HG03066 (cell line): ENCODE data around the gene DSPP.
A peak's percentile ranks its signal among the peaks of the same experiment; 100 is the strongest.
"Not testable (repeated sequence)": the region's sequence is repeated elsewhere in the genome, so short reads cannot be mapped to it uniquely, and the experiment has no call there.

Experiments used
- ATAC-seq: cut with Tn5 transposase; IDR thresholded peaks from one replicate; pipeline ENCODE4 v1.9.1; 2021; ENCODE audit warnings: low read depth; ENCODE audit not compliant: unreplicated experiment

Gene DSPP

DNA sequence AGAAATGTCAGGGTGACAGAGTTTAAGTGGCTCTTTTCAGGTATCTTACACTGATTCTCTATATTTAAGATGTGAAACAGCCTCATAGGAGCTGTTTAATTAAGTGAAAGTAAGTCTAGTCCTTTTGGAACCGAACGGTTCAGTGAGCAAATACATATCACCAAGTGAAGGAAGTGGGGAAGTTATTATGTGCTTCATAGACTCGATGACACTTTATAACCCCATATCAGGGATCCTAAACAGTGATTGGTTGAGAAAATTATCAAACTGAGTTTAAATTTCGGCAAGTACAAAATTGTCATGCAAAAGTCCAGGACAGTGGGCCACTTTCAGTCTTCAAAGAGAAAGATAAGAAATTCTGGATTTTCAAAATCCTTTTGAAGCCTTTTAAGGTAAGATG, at the start of gene DSPP:
DSPP (plus strand) TSS at position 301 of the 400 bp plus-strand sequence. CDS start 2,380 bp downstream, outside the sequence.
- no peak for ATAC-seq

DNA sequence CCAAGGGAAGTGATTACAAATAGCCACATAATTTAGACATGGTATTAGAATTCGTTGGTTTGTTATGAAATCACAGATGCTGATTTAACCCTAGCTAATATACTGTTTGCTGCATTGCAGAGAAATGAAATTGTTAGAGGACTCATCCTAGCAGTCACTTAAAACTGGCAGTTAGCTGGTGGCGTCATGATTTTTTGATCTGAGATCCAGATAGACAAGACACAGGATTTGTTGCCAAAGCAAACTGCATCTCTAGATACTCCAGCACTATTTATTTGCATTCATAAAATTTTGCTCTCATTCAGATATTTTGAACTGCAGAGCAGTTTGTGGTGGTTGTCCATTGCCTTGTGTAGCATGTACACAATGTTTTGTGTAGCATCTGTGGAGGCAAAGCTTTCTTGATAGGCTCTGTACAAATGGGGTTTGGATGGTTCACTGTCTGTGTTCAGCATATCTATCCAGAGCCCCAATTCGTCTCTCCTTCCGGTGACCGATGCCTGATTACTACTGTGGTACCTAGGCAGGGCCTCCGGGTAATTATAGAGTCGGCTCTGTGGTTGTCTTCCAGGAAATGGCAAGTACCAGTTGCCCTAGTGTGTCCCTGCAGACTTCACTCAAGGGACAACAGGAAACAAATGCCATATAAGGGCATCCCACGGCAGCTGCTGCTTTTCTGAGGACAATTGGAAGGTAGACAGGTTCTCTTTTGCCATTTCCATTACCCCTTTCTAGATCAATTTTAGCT, 49.1 kb upstream of the DSPP start:
- peak; percentile 100 for ATAC-seq

DNA sequence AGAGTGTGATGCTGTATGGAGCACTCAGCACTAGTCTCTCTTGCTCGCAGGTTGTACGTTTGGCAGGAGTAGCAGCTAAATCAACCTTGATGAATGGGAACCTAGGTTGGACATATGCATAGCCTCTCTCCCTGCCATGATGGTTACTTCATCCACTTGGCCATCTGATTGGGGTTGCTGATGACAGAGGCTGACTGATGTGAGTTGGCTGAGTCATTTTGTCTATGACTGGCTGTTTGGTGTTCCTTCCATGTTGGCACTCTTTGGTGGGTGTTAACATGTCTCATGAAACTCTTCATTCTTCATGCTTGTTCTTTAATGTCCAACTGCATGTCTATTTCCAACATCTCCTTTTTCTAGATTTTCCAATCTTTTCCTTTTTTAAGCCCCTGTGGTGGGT, 47.5 kb upstream of the DSPP start:
- ATAC-seq, result no peak

DNA sequence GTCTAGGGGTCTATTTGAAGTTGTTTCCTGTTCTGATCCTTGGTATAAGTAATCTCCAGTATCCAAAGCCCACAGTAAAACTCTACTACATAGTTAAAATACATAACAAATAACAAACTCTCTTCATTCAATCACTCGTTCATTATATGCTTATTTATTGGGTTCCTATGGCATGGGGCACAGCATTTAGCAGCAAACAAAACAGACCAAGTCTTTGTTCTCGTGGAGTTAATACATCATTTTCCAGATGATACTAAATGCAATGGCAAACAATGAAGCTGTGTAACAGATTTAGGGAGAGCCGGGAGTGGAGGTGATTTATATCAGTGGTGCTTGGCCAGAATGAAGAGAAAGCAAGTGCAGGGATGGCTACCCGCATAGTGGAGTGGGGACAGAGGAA, 42.6 kb upstream of the DSPP start:
- ATAC-seq, result no peak

DNA sequence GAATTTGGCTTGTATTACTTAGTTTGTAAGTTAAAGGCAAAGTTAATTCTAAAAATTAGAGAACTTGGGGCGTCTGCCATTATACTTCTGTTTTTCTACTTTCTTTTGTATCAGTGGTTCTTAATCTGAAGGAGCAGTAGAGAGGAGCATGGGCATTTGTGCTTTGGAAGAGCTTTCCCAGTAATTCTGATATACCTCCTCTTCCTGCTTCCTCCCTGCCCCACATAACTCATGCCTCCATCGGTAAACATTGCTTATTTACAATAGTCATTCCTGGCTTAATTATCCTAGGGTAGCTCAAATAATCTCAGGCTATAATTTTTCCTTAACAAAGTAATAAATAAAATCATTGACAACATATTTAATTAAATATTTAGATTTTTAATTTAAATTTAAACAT, 42.1 kb upstream of the DSPP start:
- no peak for ATAC-seq

DNA sequence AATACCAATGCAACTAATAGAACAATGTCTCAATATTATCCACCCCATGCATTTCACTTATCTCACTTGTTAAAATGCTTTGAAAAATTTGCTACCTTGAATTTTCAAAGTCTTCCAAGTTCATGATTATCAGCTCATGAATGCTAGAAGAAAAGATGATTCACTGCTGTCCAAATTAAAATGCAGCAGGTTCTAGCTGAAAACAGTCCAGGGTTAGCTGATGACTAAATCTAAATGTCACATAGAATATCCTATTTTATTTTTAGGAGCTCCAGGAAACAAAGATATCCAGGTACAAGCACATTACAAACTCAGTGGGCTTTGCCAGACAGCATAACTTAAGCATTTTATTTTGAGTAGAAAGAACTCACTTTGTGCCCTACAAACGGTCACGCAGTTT, 41.1 kb upstream of the DSPP start:
- no peak for ATAC-seq

DNA sequence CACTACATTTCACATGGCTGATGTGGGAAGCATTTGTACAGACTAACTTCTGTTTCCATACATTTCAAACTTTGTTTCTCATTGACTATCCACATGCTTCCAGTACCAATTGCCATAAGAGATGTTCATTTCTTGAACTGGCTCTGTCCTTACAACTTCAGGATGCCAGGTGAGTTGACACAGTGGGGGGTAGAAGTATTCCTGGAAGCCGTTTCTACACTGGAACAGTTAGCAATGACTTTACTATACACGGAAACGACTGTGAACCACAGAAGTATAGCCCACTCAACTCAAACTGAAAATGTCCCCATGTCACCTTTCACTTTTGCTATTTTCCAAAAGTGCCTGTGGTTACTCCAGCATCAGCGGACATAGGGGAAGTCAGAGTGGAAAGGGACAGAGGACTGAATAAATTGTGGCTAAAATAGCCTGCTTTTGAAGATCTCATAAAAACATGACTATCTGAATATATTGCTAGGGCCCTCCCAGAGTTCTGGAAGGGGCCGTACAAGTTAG, 38.0 kb upstream of the DSPP start:
- no peak for ATAC-seq

DNA sequence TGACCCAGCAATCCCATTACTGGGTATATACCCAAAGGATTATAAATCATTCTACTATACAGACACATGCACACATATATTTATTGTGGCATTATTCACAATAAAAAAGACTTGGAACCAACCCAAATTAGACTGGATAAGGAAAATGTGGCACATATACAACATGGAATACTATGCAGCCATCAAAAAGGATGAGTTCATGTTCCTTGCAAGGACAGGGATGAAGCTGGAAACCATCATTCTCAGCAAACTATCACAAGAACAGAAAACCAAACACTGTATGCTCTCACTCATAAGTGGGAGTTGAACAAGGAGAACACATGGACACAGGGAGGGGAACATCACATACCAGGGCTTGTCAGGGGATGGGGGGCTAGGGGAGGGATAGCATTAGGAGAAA, 34.0 kb upstream of the DSPP start:
- ATAC-seq, result not testable (repeated sequence)

DNA sequence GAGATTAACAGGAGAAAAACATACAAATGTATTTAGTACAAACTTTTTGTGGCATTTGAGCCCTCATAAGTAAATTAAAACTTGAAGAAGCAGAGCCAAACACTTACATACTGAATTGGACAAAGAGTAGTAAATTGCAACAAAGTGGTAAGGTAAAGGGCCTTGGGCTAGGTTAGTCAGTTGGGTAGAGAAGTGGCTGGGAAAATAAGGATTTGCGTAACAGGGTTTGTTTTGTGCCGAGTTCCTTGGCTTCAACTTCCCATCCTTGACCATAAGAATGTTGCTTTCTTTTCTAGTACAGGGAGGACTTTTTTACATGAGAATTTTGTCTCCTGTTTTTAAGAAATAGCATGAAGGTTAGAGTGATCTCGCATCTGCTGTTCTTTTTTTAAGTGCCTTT, 33.3 kb upstream of the DSPP start:
- no peak for ATAC-seq

DNA sequence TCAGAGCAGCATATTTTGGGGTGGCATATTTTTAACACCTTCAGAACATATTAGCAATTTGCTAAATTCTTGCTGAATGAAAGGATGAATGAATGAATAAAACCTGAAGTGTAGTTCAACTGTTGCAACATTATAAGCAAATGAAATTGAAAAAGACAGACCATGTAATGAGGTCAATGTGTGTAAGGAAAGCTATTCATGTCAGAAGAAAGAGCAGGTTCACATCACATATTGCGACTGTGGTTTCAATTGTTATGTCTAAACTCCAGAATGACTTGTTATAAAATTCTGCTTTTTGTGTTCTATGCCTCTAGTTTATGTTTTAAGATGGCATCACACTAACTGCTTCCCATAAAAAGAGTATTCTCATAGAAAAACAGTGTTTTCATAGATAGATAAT, 32.9 kb upstream of the DSPP start:
- ATAC-seq, result no peak

DNA sequence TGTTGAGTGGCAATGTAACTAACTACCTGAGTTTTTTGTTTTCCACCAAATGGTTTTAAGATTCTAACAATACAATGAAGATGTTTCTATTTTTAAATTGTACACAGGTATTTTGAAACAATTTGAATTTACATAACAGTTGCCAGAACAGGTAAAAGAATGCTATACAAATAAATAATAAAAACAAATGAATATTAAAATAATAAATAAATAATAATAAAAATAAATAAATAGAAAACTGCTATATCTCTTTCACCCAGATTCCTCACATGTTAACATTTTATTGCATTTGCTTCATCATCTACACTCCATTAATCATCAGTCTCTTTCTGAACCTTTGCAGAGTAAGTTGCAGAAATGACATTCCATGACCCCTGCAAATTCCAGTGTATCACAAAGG, 32.3 kb upstream of the DSPP start:
- no peak for ATAC-seq

DNA sequence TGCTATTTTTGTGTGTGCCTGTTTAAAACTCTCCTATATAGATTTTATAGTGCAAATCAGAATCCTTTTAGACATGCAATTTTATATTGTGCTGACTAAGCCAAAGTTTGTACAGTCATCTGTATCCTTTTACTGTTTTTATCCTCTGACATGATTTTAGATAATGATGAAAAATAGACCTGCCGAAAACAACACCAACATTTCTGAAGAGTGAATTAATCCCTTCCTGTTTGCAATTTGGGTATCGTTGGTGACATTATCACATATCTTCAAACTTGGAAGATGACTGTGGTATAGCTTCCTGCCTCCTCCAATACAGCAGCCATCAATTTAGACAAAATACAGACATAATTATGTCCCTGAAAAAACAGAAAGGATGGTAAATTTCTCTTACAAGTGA, 28.9 kb upstream of the DSPP start:
- ATAC-seq, result no peak

DNA sequence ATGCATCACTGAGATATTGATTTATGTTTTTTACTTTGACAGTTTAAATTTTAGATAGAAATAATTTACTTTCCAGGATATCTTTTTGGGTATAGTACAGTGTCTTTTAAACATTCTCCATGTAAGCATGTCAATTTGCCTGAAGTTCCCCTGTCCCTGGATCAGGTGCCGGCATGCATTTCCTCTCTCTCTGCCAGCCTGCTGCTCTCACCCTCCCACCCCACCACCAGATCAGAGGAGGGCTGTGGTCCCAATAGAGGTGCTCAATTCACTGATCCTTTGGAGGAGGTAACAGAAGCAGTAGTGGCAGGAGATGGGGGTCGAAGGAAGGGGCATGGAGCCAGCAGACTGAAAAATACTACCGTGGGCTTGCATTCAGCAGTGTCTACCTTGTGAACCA, 28.3 kb upstream of the DSPP start:
- ATAC-seq, result no peak

DNA sequence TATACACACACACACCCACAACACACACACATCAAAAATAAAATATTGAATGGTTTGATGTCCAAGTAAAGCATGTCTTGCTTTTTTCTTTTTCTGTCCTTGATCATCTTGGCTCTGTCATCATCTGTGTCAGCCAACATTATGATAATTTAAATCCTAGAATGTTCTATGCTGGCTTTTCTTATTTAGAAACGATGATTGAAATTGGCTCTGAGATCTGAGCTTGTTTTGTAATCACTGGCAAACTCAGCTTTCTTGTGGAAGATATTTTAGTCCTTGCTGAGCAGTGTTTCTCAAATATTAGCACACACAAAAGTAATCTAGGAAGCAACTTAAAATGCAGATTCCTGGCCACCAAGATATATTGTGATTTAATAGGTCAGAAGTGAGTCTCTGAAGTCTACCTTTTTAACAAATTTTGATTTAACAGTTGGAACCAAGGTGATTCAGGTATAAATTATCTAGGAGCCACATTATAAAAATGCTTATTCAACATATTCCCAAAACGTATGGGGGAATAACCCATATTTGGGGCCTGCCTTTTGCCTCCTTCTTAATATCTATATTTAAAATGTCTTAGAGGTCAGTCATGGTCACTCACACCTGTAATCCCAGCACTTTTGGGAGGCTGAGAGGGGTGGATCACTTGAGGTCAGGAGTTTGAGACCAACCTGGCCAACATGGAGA, 24.0 kb upstream of the DSPP start:
- no peak for ATAC-seq

DNA sequence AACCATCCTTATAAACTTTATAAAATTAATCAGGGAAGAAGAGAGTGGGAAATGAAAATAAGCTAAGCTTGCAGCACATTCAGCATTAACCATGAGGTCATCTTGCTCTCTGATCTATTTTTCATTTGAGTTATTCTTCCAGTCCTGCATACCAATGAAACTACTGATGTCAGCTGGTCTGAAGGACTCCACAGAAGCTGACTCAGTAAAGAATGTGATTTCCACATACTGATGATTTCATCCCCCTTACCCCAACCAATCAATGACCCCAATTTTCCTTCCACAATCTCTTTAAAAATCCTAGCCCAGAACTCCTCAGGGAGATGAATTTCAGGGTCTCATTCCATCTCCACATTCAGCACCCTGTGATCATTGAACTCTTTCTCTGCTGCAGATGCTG, 18.8 kb upstream of the DSPP start:
- no peak for ATAC-seq

DNA sequence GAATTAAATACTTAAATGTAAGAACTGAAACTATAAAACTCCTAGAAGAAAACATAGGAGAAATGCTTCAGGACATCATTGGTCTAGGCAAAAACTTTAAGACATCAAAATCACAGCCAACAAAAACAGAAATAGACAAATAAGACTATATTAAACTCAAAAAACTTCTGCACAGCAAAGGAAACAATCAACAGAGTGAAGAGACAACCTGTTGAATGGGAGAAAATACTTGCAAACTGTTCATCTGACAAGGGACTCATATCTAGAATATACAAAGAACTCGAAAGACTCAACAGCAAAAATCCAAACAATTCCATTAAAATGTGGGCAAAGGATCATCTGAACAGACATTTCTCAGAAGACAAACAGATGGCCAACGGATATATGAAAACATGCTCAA, 16.2 kb upstream of the DSPP start:
- no peak for ATAC-seq

DNA sequence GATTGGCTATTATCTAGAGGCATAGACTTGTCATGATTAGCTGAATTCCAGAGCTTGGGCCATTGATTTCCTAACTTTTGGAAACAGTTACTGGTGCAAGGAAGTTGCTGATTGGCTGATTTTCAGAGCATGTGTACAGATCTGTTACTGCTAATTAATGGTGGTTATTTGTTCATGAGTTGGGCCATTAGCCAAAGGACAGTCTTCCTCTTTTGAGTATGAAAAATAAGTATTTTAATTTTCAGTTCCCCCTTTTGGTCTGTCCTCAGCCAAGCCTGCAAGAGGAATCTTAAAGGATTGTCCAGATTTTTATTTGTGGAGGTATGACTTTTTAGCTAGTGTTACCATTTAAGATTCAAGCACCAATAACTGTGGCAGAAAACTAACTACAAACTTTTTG, 7.0 kb upstream of the DSPP start:
- no peak for ATAC-seq

DNA sequence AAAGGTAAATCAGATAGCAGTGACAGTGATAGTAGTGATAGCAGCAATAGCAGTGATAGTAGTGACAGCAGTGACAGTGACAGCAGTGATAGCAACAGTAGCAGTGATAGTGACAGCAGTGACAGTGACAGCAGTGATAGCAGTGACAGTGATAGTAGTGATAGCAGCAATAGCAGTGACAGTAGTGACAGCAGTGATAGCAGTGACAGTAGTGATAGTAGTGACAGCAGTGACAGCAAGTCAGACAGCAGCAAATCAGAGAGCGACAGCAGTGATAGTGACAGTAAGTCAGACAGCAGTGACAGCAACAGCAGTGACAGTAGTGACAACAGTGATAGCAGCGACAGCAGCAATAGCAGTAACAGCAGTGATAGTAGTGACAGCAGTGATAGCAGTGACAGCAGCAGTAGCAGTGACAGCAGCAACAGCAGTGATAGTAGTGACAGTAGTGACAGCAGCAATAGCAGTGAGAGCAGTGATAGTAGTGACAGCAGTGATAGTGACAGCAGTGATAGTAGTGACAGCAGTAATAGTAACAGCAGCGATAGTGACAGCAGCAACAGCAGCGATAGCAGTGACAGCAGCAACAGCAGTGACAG, 6.1 kb downstream of the DSPP start:
- no peak for ATAC-seq

DNA sequence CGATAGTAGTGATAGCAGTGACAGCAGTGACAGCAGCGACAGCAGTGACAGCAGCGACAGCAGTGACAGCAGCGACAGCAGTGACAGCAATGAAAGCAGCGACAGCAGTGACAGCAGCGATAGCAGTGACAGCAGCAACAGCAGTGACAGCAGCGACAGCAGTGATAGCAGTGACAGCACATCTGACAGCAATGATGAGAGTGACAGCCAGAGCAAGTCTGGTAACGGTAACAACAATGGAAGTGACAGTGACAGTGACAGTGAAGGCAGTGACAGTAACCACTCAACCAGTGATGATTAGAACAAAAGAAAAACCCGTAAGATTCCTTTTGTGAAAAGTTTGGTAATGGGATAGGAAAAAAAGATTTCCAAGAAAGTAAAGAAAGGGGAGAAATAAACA, 7.9 kb downstream of the DSPP start:
- ATAC-seq, result no peak

DNA sequence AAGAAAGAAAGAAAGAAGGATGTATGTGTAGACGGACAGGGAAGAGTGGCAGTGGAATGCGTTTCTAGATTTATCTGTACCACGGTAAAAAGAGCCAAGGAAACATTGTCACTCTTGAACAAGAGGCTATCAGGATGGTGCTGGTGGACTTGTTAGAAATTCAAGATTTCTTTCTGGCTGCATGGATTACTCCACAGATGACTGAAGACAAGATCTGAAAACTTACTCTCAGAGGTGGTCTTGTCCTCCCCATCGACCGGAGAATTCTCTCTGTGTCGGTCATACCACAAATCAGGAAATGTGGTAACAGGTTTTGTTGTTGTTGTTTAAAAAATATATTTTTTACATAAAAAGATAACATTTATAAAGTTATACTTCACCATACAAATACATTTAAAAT, 11.8 kb downstream of the DSPP start:
- no peak for ATAC-seq

DNA sequence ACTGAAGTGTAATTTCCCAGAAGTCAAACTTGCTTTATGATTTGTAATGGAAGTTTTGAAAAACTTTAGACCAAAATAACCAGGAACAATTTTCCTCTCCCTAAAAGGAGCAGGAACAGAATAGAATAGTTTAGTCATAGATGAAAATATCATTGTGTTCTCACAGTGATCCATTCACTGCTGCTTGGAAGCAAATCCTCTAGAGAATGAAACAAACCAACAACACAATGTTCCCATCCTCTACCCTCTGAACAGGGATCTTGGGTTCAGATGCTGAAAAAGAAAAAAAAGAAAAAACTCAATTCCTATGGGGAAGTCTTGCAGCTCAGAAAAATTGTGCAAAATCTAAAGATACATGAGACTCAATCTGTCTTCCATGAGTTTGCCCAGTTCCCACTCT, 12.2 kb downstream of the DSPP start:
- ATAC-seq, result no peak

DNA sequence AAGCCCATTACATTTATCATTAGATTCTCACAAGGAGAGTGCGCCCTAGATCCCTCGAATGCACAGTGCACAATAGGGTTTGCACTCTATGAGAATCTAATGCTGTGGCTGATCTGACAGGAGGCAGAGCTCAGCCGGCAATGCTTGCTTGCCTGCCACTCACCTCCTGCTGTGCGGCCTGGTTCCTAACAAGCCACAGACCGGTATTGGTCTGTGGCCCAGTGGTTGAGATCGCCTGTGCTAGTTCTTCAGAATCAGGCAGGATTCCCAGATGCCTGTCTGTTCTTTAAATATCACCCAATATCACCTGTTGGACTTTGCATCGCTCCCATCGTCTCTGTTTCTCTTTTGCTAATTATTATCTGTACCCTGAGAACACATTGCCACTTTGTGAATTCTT, 14.0 kb downstream of the DSPP start:
- ATAC-seq, result no peak
